HG03108 (cell line): ENCODE measurements around the gene QSOX1.
"Not testable (repeated sequence)": the region's sequence is repeated elsewhere in the genome, so short reads cannot be mapped to it uniquely, and the experiment has no call there.

ENCODE experiments used
- ATAC-seq: cut with Tn5 transposase; IDR thresholded peaks from one replicate; pipeline ENCODE4 v1.9.1; 2021; ENCODE audit warnings: moderate library complexity; ENCODE audit not compliant: unreplicated experiment

Gene QSOX1, protein sequence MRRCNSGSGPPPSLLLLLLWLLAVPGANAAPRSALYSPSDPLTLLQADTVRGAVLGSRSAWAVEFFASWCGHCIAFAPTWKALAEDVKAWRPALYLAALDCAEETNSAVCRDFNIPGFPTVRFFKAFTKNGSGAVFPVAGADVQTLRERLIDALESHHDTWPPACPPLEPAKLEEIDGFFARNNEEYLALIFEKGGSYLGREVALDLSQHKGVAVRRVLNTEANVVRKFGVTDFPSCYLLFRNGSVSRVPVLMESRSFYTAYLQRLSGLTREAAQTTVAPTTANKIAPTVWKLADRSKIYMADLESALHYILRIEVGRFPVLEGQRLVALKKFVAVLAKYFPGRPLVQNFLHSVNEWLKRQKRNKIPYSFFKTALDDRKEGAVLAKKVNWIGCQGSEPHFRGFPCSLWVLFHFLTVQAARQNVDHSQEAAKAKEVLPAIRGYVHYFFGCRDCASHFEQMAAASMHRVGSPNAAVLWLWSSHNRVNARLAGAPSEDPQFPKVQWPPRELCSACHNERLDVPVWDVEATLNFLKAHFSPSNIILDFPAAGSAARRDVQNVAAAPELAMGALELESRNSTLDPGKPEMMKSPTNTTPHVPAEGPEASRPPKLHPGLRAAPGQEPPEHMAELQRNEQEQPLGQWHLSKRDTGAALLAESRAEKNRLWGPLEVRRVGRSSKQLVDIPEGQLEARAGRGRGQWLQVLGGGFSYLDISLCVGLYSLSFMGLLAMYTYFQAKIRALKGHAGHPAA

GRCh38 chr1:180154325-180155181, at the start of gene QSOX1:
Gene QSOX1, plus strand, starts transcription at chr1:180154869. Its CDS starts 39 bp downstream, at chr1:180154908.
- ATAC-seq: peak; percentile 89

- ATAC-seq: no peak
Measured at GRCh38 chr1:180112091-180112490, 42.6 kb upstream of the QSOX1 start.

- ATAC-seq: no peak
Measured at GRCh38 chr1:180112984-180113647, 41.6 kb upstream of the QSOX1 start.

- ATAC-seq: no peak
Measured at GRCh38 chr1:180114396-180114945, 40.2 kb upstream of the QSOX1 start.

DNA sequence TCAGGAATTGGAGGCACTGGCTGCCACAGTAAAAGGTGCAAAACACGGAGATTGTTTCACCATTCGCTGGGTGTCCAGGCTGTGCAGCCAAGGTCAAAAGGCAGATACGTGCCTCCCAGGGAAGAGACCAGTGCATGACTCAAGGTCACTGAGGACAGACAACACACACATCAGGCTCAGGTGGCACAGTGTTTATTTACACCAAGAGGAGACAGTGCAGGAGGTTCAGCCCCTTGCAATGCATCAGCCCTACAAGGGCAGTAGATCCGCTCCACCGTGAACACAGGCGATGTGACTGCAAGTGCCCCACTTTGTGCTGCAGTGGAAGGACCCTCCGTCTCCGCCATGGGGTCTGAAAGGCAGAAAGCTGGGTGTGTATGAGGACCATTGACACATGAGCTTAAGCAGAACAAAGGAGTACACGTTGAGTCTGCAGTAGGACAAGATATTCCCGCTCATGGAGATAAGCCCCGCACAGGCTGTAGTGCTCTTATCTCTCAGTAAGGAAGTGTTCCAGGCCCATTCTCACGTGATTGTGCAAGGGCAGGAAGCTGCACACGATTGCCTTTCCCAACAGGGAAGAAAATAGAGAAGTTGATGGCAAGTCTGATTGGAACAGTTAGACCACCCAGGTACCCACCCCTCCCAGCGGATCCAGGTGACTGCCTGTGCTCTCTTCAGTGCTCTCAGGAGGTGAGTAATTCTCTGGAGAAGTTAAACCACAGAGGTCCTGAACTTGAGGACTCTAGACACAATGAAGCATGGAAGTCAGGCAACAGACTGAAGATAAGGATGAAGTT, 37.5 kb upstream of the QSOX1 start:
- ATAC-seq: no peak

DNA sequence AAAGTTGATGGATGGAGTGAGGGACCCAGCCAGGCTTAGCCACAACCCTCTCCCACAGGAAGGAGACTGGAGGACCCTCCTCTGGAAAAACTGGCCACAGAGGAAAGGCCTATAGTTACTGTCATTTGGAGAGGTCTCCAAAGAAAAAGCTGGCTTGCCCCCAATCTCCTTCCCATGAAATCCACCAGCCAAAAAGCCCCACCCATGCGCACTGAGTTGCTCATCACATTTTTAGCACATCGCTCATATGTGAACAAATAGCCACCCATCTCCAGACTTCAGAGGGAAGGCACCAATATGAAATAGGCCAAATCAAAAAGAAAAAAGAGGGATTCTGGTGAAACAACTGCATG, 36.9 kb upstream of the QSOX1 start:
- ATAC-seq: no peak

GRCh38 chr1:180119837-180120236, 34.8 kb upstream of the QSOX1 start:
- no peak for ATAC-seq

- ATAC-seq: no peak
Measured at GRCh38 chr1:180123463-180123936, 31.2 kb upstream of the QSOX1 start.

DNA sequence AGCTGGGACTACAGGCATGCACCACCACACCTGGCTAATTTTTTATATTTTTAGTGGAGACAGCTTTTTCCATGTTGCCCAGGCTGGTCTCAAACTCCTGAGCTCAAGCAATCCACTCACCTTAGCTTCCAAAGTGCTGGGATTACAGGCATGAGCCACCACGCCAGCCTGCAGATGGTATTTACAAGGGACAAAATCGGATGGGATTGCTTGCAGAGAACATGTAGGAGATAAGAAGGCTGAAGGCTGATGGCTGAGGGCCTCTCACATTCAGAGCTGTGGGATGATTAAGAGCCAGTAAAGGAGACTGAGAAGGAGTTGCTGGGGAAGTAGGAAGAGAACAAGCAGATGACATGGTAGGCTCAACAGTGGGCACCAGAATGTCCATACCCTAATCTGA, 24.0 kb upstream of the QSOX1 start:
- ATAC-seq: no peak

- no peak for ATAC-seq
Measured at GRCh38 chr1:180131510-180131909, 23.2 kb upstream of the QSOX1 start.

DNA sequence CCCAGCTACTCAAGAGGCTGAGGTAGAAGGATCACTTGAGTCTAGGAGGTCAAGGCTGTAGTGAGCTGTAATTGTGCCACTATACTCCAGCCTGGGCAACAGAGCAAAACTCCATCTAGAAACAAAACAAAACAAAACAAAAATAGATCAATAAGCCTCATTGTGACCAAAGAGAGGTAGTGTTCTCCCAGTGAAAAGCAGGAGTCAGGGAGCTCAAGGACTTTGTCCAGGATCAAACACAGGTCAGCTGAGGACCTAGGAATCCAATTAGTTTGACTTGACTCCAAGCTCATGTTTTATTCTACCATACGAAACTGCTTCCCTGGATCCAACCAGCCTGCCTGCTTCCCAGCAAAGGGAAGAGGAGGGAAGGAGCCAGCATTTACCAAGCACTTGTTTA, 21.5 kb upstream of the QSOX1 start:
- no peak for ATAC-seq

- ATAC-seq: not testable (repeated sequence)
Measured at GRCh38 chr1:180133688-180134087, 21.0 kb upstream of the QSOX1 start.

DNA sequence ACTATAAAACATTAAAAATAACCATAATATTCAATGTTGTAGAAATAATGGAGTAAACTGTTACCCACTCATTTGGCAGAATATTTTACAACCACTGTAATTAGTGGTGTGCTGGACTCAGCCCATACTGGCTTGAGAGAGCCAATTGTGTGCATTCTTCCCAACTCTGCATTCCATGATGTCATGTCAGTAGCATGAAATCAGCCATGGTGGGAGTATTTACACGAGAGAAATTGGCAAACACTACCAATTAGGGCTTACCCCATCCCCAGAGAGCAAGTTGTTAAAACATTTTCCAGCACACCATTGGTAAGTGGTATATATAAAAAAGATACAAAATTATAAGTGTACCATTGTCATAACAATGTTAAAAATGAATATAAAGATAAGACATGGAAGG, 19.1 kb upstream of the QSOX1 start:
- ATAC-seq: no peak

DNA sequence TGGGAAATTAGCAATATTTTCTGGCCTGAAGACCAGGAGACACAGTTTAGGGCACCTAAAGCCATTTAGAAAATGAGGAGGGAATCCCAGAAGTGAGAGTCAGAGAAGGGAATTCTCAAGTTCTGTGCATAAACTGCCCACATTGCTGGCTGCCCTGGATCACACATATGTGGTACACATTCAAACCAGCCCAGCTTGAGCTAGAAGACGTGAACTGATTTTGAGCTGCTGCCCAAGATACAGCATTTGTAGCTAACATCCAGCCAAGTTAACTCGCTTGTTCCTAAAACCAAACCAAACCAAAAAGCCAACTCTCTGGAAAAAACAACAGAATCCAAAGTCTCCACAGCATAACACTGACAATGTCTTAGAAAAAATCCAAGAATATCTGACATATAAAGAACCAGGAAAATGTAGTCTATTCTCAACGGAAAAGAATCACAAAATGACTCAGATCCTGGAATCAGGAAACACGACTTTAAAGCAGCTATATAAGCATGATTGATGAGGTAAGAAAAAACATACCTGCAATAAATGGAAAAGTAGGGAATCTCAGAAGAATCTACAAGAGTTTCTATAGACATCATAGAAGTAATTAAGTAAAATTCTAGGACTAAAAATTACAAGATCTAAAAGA, 18.2 kb upstream of the QSOX1 start:
- ATAC-seq: no peak

- ATAC-seq: no peak
Measured at GRCh38 chr1:180136968-180137356, 17.7 kb upstream of the QSOX1 start.

DNA sequence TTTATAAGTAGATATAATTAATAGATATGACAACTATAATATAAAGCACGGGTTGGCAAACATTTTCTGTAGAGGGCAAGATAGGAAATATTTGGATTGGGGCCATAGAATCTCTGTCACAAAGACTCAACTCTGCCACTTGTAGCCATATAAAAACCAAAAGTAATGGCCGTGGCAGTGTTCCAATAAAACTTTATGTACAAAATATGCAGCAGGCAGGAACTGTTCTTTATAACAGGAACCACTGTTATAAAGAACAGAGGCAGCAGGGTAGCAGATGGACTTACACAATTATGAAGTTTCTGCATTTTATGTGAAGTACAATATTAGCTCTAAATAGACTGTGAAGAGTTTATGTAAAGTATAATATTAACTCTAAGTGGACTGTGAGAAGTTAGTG, 16.9 kb upstream of the QSOX1 start:
- no peak for ATAC-seq

DNA sequence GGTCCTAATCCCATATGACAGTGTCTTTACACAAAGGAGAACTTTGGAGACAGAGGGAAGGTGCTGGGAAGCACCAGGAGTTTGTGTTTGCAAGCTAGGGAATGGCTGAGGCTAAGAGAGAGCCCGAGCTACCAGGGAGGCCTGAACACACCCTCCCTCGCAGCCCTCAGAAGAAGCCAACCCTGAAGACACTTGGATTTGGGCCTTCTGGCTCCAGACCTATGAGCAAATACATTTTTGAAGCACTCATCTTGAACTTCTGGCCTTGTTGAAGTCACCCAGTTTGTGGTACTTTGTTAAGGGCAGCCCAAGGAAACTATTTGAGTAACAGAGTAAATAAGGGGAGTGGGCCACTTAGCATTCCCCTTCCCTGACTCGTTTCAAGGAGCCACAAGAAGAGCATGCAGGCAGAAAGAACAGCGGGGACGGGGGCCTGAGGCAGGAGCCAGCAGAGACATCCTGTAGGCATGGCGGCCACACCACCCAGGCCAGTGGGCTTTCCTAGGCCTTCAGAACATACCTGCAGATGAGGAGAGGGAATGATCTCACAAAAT, 13.2 kb upstream of the QSOX1 start:
- no peak for ATAC-seq

GRCh38 chr1:180143359-180143758, 11.3 kb upstream of the QSOX1 start:
- no peak for ATAC-seq
